NB4 (cell line): Measurements from ENCODE around the gene ELOVL7.

Source experiments
- POLR2A ChIP-seq: IDR thresholded peaks from 2 replicates; pipeline ENCODE4 v1.6.1; 2011; ENCODE audit warnings: mild to moderate bottlenecking; ENCODE audit not compliant: insufficient read length; ENCODE audit errors: extremely low read depth
- TF ChIP-seq, protein P1 (sequence below): IDR thresholded peaks from one replicate; pipeline ENCODE4 v1.5.1; 2012; ENCODE audit warnings: low read depth, low read length

DNA sequence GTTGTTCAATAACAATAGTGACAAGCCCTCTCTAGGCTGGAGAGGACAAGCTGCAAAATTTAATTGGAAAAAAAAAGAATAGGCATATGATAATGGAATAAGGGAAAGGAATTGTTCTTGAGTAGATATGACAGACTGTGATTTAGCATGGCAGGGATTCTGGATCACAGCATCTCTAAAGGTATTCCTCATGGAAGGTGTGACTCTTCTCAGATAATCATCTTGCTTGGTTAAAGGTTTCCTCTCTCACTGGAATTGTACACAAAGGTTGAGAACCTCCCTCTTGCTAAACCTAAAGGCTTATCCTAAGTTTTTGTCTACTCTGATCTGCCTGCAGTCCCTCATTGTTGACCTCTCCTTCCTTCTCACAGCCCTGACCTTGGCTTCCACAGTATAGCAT, 31.6 kb downstream of the ELOVL7 start:
- TF ChIP-seq, protein P1, sequence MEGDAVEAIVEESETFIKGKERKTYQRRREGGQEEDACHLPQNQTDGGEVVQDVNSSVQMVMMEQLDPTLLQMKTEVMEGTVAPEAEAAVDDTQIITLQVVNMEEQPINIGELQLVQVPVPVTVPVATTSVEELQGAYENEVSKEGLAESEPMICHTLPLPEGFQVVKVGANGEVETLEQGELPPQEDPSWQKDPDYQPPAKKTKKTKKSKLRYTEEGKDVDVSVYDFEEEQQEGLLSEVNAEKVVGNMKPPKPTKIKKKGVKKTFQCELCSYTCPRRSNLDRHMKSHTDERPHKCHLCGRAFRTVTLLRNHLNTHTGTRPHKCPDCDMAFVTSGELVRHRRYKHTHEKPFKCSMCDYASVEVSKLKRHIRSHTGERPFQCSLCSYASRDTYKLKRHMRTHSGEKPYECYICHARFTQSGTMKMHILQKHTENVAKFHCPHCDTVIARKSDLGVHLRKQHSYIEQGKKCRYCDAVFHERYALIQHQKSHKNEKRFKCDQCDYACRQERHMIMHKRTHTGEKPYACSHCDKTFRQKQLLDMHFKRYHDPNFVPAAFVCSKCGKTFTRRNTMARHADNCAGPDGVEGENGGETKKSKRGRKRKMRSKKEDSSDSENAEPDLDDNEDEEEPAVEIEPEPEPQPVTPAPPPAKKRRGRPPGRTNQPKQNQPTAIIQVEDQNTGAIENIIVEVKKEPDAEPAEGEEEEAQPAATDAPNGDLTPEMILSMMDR: no peak
- TF ChIP-seq POLR2A: no peak
